HG03558 (cell line): Measurements from ENCODE around the gene SPTBN4.
"Not testable (repeated sequence)": the region's sequence is repeated elsewhere in the genome, so short reads cannot be mapped to it uniquely, and the experiment has no call there.

ENCODE experiments used
- ATAC-seq: cut with Tn5 transposase; IDR thresholded peaks from one replicate; pipeline ENCODE4 v1.9.1; 2021; ENCODE audit warnings: moderate number of reproducible peaks; ENCODE audit not compliant: unreplicated experiment; ENCODE audit errors: extremely low read depth

The SPTBN4 gene

GRCh38 chr19:40553885-40554857, 87.4 kb downstream of the SPTBN4 start:
- ATAC-seq, result no peak

- ATAC-seq, result no peak
These were observed 89.3 kb downstream of the SPTBN4 start for GRCh38 chr19:40555978-40556689.

DNA sequence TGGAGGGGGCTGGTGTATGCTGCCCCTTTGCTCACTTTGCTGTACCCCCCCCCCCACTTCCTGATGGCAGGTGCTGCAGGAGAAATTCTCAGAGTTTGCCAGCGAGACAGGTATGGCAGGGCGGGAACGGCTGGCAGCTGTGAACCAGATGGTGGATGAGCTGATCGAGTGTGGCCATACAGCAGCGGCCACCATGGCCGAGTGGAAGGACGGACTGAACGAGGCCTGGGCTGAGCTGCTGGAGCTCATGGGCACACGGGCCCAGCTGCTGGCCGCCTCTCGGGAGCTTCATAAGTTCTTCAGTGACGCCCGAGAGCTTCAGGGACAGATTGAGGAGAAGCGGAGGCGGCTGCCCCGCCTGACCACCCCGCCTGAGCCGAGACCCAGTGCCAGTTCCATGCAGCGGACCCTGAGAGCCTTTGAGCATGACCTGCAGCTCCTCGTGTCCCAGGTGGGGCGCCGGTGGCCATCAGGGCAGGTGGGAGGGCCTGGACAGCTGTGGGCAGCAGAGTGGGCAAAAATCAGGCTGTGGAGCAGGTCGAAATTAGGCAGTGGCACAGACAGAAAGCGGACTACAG, 90.2 kb downstream of the SPTBN4 start:
- no peak for ATAC-seq

GRCh38 chr19:40559394-40559793, 92.6 kb downstream of the SPTBN4 start:
- no peak for ATAC-seq

- ATAC-seq, result no peak
These were observed 93.3 kb downstream of the SPTBN4 start for GRCh38 chr19:40560092-40560507.

DNA sequence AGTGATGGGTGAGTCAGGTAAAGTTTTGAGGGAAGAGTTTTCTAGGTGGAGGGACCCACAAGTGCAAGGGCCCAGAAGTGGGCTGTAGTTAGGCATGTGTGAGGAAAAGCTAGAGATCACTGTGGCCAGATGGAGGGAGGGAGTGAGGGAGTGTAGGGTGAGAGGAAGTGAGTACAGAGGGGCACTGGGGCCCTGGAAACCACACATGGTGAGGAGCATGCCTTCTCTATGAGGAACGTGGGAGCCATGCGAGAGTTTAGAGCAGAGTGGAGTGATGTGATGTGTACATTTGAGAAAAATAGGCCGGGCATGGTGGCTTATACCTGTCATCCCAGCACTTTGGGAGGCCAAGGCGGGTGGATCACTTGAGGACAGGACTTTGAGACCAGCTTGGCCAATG, 95.1 kb downstream of the SPTBN4 start:
- no peak for ATAC-seq

- ATAC-seq, result not testable (repeated sequence)
These were observed 97.7 kb downstream of the SPTBN4 start for GRCh38 chr19:40564535-40564934.

- no peak for ATAC-seq
These were observed 98.6 kb downstream of the SPTBN4 start for GRCh38 chr19:40565355-40565754.

- no peak for ATAC-seq
These were observed 99.2 kb downstream of the SPTBN4 start for GRCh38 chr19:40565910-40566495.

GRCh38 chr19:40567040-40567749, 100.4 kb downstream of the SPTBN4 start:
- no peak for ATAC-seq

GRCh38 chr19:40567750-40568494, 101.1 kb downstream of the SPTBN4 start:
- no peak for ATAC-seq

DNA sequence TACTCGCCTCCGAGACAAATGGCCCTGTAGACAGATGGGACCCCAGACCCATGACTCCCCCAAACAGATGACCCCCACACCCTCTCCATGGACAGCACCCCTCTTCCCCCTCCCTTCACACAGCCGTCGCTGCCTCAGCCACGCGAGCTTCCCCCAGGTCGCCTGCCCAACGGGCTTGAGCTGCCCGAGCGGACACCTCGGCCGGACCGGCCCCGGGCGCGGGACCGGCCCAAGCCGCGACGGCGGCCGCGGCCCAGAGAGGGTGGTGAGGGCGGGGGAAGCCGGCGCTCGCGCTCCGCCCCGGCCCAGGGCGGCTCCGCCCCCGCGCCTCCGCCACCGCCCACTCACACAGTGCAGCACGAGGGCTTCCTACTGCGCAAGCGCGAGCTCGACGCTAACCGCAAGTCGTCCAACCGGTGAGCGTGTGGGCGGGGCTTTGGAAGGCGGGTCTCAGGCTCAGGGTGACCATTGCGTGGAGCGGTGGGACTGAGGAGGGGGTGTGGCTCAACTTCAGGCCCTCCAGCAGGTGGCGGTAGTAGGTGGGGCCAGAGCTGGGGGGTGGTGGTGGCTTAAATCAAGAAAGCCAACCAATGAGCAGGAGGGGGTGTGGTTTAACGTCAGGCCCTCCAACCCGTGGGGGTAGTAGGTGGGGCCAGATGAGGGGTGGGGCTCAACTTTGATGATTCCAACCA, 103.7 kb downstream of the SPTBN4 start:
- ATAC-seq, result no peak

GRCh38 chr19:40571005-40571318, 104.2 kb downstream of the SPTBN4 start:
- ATAC-seq, result no peak

DNA sequence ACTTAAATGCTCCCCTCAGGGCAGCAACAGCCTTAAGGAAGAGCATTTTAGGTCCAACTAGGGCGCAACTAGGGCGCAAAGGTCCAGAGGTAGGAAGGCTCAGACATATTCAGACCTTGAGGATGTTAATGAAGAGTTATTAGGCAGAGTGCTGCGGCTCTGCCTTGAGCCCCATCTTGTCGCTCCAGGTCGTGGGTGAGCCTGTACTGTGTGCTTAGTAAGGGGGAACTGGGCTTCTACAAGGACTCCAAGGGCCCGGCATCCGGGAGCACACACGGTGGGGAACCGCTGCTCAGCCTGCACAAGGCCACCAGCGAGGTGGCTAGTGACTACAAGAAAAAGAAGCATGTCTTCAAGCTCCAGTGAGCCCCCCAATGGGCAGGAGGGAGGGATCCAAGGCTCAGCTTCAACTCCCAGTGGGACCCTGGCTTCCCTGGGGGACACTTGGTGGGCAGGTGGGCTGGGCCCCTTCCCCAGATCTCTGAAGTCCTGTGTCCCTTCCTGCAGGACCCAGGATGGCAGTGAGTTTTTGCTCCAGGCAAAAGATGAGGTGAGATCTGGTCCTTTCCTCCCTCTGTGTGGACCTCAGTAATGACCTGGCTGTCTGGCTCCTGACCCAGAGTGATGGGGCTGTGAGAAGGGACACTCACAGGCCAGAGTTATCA, 105.2 kb downstream of the SPTBN4 start:
- no peak for ATAC-seq

DNA sequence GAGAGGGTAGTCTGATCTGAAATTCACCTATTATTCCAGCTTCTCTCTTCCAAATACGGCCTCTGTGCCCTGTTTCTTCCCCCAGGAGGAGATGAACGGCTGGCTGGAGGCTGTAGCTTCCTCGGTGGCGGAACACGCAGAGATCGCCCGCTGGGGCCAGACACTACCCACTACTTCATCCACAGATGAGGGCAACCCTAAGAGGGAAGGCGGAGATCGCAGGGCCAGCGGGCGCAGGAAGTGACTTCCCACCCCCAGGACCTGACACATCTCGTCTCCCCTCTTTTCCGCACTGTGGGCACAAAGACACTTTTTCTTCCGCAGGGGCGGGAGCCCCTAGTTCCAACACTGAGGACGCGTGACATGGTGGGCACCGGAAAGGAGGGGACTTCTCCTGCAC, 108.5 kb downstream of the SPTBN4 start:
- ATAC-seq, result no peak

- ATAC-seq, result no peak
These were observed 109.4 kb downstream of the SPTBN4 start for GRCh38 chr19:40576151-40576584.

GRCh38 chr19:40576585-40577451, 110.0 kb downstream of the SPTBN4 start, which contains the start of gene SHKBP1:
Gene SHKBP1, plus strand, starts transcription at chr19:40576873. Its CDS starts 27 bp downstream, at chr19:40576900.
- peak; percentile 54 for ATAC-seq
